Fibroblast of the conjunctiva (primary cell): ENCODE results near the gene CASQ1.
A peak's percentile ranks its signal among the peaks of the same experiment; 100 is the strongest.

Source experiments
- DNase-seq: peaks from one replicate; pipeline ENCODE4 v3.0.0-alpha.2; 2010; ENCODE audit warnings: low read depth

The CASQ1 gene

GRCh38 chr1:160168609-160169369 is 21.6 kb upstream of the CASQ1 start:
- no peak for DNase-seq

- DNase-seq: no peak
These were observed 20.6 kb upstream of the CASQ1 start for GRCh38 chr1:160169553-160170399.

GRCh38 chr1:160171354-160171753 is 19.0 kb upstream of the CASQ1 start:
- DNase-seq: no peak

GRCh38 chr1:160171980-160172379 is 18.4 kb upstream of the CASQ1 start:
- DNase-seq: no peak

GRCh38 chr1:160177231-160177630 is 13.1 kb upstream of the CASQ1 start:
- DNase-seq: no peak

- no peak for DNase-seq
These were observed 12.7 kb upstream of the CASQ1 start for GRCh38 chr1:160177667-160178066.

- no peak for DNase-seq
These were observed 11.6 kb upstream of the CASQ1 start for GRCh38 chr1:160178731-160179130.

- DNase-seq: no peak
These were observed 11.0 kb upstream of the CASQ1 start for GRCh38 chr1:160179336-160179735.

GRCh38 chr1:160186246-160186645 is 4.1 kb upstream of the CASQ1 start:
- no peak for DNase-seq

GRCh38 chr1:160186729-160187128 is 3.6 kb upstream of the CASQ1 start:
- DNase-seq: no peak

- no peak for DNase-seq
These were observed 3.0 kb upstream of the CASQ1 start for GRCh38 chr1:160187407-160187806.

- no peak for DNase-seq
These were observed 2.0 kb upstream of the CASQ1 start for GRCh38 chr1:160188341-160188740.

GRCh38 chr1:160191756-160192155 is 1.4 kb downstream of the CASQ1 start:
- DNase-seq: no peak

GRCh38 chr1:160192234-160192633 is 1.9 kb downstream of the CASQ1 start:
- DNase-seq: no peak

- DNase-seq: peak; percentile 79
These were observed 2.9 kb downstream of the CASQ1 start for GRCh38 chr1:160193091-160193819.

GRCh38 chr1:160193832-160194736 is 3.7 kb downstream of the CASQ1 start:
- no peak for DNase-seq

- no peak for DNase-seq
These were observed 4.3 kb downstream of the CASQ1 start for GRCh38 chr1:160194737-160195059.

GRCh38 chr1:160196143-160196542 is 5.8 kb downstream of the CASQ1 start:
- DNase-seq: no peak

- no peak for DNase-seq
These were observed 6.9 kb downstream of the CASQ1 start for GRCh38 chr1:160197231-160197630.

- no peak for DNase-seq
These were observed 10.4 kb downstream of the CASQ1 start for GRCh38 chr1:160200786-160201185.

- DNase-seq: no peak
These were observed 14.3 kb downstream of the CASQ1 start for GRCh38 chr1:160204526-160205241.
